Measurements from ENCODE around the gene SRGAP3.

SRGAP3 gene

DNA sequence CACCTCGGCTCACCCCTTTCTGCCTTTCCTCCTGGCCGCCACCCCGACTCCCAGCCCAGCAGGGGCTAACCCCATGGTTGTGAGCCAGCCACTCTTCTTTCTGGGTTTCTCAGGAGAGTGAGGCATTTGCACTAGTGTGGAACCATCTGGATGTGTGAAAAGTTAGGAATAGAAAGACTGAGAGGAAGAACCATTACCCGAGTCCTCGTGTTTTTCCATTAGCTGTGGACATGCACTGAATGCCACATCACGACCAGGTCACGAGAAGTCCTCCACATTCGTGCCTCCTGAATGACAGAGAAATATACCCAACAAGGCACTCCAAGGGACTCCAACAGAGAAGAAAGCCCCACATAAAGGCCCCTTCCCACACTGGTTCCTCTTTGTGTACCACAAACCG, 268.1 kb downstream of the SRGAP3 start:
- no peak for FAIRE-seq

DNA sequence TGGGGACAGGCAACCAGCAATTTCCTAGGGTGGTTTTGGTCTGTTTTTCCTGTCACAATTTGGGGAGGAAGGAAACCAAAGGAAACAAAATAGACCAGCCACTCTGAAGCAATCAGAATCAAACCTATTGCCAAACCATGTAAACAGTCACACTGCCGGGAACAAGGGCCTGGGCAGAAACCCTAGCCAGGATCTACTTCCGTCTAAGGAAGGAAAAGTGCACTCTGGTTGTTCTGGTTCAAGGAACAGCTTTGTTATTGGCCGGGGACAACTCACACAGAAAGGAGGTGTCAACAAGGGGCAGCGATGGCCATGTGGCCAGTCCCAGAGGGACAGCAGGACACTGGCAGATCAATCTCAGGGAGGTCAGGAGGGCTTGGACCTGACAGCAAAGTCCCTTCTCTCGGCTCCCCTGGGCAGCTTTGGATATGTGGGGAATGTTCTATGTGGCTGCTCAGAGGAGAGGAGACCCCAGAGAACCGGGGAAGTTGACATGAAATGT, 268.6 kb downstream of the SRGAP3 start:
- FAIRE-seq, result no peak

DNA sequence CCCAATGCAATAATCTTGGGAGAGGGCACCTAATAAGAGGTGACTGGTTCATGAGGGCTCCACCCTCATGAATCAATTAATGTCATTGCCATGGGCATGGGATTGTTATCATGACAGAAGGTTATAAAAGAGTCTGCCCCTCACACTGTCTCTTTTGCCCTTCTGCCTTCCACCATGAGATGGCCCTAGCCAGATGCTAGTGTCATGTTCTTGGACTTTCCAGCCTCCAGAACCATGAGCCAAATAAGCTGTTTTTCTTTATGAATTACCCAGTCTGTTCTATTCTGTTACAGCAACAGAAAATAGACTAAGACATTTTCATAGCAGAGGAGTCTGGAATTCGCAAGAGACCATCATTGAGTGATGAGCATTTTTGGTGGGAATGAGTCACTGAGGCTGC, 270.2 kb downstream of the SRGAP3 start:
- no peak for FAIRE-seq

DNA sequence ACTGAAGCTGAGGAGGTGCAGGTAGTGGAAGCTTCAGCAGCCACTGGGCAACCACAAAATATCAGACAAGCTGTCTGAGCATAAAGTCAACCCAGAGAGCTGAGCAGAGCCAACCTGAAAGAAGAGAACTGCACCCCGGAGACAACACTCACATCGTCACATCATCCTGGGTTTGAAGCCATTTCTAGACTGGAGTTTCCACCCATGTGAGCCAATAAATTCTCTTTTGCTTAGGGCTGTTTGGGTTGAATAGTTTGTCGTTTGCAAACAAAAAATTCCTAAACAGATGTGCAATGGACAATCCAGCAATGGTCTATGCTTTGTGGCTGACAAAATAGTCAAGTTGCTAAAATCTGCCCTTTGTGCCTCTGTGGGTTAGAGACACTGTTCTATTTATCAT, 270.9 kb downstream of the SRGAP3 start:
- no peak for FAIRE-seq

DNA sequence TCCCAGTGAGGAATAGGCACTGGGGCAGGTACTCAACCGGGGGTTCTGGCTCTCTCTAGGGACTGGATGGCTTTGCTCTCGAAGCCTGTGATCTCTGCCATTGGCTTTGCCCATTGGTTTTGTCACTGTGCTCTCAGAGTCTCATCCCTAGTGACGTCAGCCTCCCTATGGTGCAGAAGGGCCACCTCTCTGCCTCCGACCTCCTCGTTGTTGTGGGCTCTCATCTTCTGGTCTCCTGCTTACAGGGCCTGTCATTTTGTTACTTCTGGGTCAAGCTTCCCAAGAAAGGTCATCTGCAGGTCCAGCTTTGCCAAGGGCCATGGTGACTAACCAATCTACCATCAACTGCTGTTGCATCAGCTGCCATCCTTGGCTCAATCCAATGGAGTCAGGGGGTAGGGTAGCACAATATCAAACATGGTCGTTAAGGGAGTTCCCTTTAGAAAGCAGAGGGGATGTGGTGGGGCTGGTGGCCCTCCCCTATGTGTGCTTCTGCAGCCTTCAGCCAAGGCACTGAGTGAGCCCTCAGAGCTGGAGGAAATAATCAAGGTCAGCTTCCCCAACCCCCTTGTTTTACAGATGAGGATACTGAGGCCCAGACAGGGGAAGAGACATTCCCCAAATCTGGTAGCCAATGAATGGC, 272.8 kb downstream of the SRGAP3 start:
- no peak for FAIRE-seq

DNA sequence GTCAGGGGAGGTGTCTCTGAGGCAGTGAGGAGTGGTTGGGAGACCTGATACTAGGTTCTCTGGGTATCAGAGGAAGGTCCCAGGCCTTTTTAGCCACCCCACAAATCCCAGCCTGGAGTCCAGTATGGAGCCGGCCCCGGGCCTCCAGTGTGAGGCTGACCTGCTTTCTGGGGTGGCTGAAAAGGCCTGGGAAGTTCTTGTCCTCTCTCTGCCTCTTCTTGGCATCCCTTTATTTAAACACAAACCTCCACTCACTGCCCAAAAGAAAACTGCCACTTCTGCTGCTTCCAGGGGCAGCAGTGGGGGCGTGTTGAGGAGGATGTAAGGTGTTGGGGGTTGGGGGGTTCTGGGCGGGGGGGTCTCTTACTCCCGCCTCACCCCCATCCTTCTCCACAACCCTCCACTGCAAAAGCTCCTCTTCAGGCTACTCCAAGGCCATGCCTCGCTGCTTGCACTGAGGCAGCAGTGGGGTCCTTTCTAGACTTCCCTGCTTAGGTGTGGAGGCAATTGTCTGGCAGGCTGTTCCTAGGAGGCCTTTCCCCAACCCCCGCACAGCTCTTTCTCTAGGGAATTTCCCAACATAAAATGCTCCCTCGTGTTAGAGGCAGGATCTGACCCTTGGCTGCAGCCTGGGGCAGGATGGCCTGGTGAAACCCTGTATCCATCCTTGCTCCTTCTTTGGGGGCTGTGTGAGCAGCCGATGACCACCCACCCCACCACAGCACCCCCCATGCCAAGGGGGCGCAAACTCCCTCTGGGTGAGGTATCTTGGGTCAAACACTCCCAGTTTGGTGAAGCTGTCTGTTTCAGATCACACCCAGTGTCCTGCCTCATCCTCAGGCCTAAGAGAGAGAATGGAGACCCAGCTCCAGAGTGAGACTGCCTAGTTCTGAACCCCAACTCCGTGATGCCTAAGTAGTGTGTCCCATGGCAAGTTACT, 274.1 kb downstream of the SRGAP3 start:
- no peak for FAIRE-seq

DNA sequence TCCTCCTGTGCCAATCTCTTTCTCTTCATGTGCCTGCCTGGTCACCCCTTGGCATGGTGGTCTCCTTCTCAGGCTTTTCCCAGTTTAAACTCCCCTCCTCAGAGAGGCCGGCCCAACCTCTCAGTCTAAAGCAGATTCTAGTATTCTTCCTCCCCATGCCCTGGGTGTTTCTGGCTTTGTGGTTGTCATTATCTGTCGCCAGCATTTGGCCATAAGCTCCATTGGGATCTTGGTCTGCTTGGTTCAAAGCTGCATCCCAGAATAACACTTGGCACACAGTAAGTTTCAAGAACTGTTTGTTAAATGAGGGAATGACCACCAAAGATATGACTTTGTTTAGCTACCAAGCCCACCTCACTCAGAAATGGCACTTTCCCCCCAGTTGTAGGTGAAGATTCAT, 275.0 kb downstream of the SRGAP3 start:
- no peak for FAIRE-seq

DNA sequence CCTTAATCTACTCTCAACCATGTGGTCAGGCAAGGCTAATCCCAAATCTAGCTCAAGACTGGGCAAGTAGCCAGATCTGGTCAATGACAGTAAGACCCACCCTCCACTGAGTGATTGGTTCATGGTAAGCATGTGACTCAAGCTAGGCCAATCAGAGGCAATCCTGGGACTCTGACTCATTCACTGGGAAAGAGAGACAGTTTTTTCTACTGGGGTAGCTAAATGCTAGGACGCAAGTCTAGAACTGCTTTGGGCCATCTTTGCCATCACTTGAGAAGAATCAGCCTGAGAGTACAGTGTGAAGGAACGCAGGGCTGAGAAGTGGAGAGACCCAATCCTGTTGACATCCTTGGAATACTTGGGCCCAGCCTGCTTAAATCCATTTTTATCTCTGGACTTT, 276.8 kb downstream of the SRGAP3 start:
- FAIRE-seq, result no peak

DNA sequence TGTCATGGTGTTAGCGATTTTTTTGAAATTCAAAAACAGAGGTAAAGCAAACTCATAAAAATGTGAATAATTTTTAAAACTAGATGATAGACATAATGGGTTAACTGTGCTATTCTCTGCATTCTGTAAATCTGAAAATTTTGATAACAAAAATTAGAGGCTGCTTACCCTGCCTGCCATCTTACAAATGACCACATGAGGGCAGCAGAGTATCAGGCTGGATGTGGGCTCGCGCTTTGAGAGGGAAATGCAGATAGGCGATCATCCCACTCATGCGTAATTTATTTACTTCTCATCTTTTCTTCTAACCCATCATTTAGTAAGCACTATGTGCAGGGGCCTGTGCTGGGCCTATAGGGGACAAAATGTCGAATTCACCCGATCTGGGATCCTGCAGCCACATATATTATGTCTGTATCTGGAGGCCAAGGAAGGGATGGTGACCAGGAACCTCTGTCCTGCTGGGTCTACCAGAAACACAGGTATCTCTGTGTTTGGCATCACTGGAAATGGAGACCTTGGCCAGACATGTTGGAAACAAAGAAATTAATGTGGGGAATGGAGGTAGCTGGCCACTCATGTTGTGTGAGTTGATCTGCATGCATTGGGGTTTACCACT, 278.4 kb downstream of the SRGAP3 start:
- no peak for FAIRE-seq

DNA sequence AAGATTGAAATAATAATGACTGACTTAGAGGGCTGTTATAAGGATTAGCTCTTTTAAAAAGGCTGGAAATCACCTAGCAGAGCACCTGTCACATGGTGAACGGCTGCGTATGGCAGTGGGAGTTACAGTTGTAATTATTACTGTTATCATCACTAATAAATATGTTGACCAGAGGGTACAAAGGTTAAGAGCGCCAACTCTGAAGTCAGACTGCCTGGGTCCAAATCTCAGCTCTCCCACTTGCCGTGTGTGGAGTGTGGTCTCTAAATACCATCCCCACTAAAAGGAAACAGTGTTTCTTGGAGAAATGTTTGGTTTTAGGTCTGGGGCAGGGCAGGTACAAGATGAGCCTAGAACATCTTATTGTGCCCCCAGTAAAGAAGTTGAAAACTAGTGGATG, 280.2 kb downstream of the SRGAP3 start:
- FAIRE-seq, result no peak

DNA sequence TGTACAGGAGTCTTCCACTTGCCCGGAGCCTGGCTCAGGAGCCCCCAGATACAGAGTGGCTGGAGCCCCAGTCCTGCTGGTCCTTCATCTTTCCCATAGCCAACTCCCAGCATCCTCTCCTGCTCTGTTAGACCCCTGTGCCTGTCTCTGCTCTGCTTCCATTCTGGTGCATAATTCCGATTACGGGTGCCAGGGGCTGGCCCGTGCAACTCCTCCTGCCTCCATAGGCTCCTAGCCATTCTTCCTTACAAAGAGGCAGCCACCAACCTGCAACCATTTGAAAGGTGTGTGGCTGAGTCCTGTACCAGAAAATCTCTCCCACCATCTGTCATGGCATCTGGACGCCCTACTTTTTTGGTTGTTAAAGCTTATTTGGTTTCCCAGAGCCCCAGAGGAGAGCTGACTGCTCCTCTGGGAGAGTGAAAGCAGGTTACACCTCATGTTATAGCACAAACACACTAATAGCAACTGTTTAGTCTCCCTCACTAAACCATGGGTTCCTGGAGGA, 281.0 kb downstream of the SRGAP3 start:
- no peak for FAIRE-seq

DNA sequence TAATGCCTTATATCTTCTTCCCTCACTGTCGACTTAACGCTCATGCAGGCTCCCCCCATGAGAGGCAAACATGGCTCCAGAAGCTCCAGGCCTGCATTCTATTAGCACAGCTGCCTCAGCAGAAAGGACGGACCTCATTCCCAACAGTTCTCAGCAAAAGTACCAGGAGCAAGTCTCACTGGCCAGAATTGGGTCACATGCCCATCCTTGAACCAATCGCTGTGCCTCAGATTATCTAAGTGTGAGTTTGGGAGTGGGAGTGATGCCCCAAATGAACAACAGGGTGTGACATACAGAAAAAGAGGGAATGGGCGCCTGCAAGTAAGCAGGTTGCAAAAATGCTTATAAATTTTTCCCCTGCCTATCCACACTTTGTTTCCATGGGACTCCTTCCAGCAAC, 281.9 kb downstream of the SRGAP3 start:
- no peak for FAIRE-seq

DNA sequence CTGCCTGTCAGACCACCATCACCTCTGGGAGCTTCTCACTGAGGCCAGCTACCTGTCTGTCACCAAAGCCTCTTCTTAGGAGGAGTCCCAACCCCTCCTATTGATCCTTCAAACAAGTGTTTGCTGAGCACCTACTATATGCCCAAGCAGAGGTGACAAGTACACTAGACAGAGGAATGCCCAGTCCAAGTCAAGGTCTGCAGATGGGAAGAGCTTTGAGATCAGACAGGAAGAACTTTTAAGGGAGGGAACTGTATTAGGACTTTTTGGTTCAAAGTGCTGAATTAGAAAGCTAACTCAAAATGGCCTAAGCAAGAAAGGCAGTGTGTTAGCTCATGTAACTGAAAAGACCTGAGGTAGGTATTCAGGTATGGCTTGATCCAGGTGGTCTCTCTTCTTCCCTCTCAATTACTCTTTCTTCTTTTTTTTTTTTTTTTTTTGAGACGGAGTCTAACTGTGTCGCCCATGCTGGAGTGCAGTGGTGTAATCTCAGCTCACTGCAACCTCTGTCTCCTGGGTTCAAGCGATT, 282.6 kb downstream of the SRGAP3 start:
- no peak for FAIRE-seq

DNA sequence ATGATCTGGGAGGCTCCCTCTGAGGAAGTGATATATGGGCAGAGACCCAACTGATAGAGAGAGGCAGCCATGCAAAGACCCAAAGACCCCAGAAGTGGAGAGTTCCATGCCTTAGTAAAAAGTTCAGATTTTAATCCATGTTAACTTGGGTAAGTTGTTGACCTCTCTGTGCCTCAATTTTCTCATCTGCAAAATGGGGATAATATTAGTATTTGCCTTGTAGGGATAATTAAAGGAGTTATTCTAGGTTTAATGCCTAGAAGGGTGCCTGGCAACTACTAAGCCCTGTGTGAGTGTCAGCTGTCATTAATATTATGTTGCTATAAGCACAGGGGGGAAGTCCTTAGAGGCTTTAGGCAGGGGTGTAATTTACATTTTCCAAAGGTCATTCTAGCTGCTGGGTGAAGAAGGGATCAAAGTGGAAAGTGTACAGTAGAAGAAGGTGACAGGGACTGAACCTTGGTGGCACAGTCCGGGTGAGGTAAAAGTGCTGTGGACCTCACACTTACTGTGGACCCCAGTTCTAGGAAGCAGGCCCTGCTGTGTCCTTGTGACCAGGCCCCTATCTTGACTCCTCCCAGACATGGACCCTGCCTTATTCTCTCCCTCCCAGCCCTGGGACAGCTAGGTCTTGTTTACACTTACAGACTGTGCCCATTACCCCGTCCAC, 283.2 kb downstream of the SRGAP3 start:
- no peak for FAIRE-seq

DNA sequence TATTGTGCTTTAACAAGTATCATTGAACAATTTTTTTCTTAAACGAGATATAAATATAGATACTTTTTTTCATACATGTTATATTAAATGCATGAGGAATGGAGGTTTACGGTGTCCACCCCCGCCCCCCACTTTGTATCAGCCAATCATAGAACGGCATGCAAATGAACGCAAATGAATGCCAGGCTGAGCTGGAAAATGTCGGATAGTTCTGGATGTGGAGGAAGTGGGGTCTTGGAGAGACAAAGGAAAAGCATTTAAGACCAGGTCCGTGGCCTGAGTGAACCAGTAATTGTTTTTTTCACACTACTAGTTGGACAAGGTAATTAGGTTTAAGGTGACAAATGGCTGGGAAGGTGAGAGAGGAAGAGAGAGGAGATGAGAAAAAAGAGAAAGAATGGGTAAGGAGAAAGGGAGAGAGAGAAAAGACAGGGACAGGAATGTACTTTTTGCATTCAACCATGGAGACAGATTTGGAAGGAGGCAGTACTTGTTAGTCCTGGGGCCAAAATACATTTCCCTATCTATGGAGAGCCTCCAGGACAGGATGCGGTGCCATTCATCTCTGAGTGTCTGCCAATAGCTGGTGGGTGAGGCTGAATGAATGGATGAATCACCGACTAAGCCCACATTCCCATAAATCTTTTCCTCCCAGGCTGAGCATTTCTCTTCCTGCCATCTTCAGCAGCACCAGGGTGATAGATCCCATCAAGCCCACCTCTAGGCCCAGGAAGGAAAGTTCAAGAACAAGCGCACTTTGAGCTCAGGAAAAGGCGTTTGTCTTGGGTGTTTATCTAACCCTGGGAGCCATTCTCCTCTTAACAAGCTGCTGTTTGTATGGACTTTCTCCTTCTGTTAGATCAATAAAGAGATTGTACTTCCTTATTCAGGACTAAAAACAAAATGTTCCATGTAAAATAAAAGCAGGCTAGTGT, 284.7 kb downstream of the SRGAP3 start:
- FAIRE-seq, result no peak

DNA sequence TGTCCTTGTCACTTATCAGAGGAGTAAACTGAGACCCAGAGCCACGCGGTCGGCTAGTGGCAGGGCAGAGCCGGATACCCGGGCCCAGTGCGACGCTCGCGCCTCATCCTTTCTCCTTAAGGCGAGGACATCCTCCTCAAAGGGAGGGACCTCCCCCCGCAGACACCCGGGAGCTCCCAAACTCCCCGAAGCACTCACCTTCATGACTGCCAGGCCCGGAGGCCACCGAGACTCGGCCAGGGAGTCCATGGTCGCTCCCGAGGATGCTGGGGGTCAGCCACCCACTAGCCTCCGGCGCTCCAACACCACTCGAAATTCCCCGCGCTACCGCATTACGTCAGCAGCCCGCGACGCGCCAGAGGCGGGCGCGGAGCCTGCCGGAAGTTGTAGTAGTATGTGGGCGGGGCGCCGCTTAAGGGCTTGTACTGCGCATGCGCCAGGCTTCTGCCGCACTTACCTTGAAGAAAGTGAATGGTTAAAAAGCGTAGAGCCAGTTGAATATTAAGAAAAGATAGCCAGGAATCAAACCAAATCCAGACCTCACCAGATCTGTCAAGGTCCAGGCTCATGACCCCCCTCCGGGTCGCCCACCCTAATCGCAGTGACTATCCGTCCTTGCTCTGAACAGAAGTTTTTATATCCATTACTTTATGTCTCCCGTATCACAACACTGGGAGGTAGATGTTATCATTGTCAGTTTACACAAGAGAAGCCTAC, 286.2 kb downstream of the SRGAP3 start, which contains the start of gene RAD18:
RAD18 (minus strand) TSS at position 336 of the 717 bp plus-strand sequence; CDS start at position 249, 87 bp downstream.
- FAIRE-seq, result no peak

DNA sequence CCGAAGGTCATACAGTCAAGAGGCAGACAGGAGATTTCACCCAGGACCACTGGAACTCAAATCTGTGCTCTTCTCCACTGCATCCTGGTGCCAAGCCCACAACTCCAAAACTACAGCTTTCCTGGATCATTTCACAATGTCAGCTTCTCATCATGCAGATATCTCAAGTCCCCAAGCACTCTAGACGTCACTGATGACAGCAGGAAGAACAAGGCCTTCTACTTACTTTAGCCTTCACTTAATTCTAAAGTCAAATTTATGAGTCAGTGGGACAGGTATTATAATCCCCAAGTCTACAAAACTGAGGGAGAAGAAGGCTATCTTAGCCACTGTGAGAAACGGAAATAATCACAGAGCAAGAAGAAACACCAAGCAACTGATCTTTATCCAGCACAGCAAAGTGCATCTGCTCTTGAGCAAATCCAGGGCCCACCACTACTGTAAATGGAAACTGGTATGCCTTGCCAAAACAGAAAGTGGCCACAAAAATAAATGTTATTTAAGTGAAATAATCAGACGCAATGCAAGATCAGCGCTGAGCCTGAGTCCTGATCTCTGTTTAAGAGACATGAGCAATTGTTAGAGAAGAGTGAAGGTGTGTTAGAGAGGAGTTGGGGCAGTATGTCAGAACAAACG, 287.1 kb downstream of the SRGAP3 start:
- no peak for FAIRE-seq

DNA sequence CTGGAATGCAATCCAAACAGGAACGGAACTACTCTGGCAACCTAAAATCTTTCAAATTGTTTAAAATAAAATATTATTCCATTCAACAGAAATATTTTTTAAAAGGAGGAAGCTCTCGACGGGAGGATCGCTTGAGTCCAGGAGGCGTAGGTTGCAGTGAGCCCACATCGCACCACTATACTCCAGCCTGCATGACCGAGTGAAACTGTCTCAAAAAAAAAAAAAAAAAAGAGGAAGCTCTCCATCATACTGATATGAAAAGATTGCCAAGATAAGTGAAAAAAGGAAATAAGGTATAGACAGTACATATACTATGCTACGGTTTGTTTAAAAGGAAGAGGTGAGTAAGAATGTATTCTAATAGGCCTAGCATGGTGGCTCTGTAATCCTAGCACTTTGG, 289.8 kb downstream of the SRGAP3 start:
- FAIRE-seq, result no peak

DNA sequence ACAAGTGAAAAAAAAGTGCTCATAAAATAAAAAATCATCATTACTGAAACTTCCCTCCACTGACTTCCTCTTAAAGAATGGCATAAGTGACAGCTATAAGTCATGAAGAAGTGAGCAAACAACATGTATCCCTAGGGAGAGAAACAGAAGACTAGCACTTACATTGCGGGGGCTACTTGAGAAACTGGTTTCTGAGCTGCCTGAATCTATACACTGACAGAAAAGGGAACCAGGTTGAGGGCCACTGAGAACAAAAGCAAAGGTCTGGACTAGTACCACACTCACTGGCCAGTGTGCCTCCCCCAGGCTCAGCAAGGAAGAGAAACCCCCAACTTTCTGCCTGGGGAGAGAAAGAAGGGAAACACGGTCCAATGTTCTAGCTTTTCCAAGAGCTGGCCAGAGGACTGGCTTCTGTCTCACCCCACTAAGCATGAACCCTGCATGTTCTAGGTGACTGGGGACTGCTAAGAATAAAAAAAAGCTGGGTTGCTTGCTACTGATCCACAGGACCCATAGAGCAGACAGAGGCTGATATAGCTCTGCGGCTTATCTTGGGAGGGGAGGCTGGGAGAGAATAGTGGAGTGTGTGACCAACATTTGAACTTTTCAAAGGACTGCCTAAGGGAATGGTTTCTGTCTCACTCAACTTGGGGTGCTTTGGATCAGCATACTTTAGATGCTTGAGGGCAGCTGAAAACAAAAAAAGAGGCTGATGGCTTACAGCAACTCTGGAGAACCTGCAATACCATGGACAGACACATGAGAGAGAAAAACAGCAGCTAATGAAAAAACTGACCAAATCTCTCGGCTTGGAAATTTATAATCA, 294.3 kb downstream of the SRGAP3 start:
- no peak for FAIRE-seq

Data from colon (tissue), 2 donors.